NCI-H82 (cell line): ENCODE measurements around the gene TFCP2.
A peak's percentile ranks its signal among the peaks of the same experiment; 100 is the strongest.
"Not testable (repeated sequence)": the region's sequence is repeated elsewhere in the genome, so short reads cannot be mapped to it uniquely, and the experiment has no call there.

Experiments
- DNase-seq: peaks from one replicate; lab custom pipeline; 2025; lab: John Stamatoyannopoulos, UW

The TFCP2 gene

GRCh38 chr12:51172515-51173431 is at the start of gene TFCP2:
Gene TFCP2 (minus strand): TSS chr12:51173135. CDS start chr12:51172422, 713 bp downstream.
- DNase-seq: peak; percentile 98

GRCh38 chr12:51222461-51222860 is 49.5 kb upstream of the TFCP2 start:
- no peak for DNase-seq

GRCh38 chr12:51219857-51220256 is 46.9 kb upstream of the TFCP2 start:
- not testable (repeated sequence) for DNase-seq

DNA sequence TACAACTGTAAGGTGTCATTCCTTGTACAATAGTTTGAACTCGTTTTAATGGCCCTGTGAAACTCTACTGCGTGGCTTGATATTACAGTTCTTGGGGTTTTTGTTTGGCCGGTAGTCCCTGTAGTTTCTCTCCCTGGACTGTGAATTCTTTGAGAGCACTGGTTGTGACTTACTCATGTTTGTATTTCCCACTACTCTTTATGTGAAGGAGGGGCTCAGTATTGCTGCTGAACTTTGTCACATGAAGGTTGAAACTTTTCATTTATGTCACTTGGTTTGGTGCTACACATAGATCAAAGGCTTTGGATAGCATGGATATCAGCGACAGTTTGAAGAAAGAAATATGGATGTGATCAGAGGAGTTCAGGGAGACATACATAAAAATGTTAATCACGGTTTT is 46.4 kb upstream of the TFCP2 start:
- DNase-seq: no peak

DNA sequence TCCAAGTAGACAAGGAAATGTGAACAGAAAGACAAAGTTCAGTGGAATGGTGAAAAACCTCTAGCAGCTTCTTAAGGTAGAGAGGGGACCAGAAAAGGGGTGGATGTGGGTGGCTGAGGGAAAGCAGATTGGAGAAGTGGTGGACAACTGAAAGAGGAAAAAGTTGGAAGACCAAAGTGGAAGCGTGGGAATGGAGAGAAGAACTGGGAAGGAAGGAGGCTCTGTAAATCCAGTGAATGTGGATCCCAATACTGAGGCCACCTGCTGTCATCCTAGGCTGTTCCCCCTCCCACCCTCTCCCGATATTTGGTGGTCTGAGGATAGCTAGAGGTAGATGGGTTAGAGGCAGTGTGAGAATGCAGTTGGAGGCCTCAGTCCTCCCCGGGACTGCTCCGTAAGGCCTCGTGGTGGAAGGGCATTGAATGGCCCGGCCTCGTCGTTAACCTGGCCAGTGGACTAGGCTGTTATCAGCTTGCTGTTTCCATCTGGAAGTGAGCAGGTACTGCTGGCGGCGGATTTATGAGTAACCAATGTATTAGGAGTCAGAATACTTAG is 45.7 kb upstream of the TFCP2 start:
- DNase-seq: peak; percentile 64

DNA sequence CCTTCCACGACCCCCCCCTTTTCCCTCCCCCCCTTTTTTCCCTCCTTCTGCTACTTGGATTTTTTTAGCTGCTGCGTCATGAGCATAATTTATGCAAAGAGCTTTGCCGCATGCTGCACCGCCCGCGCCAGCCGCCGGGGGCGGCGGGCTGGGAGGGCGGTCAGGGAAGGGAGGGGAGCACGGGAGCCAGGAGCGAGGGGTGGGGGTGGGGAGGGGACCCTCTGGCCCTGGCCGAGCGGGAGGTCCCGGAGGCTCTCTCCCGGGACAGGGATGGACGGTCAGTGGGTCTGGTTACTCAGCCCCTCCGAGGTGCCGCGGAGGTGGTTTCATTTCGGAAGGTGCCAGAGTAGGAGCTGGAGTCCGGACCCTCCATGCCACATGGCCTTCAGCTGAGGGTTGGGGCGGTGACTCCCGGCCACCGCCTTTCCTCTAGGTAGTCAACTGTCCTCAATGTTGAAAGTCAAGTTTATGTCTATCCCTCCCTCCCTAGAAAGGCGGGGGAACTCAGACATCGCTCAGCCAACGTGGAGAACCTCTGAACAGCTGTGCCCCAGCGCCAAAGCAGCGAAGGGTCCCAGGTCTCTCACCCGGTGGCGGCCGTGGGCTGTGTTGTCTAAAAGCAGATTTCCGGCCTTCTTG is 45.2 kb upstream of the TFCP2 start, which contains the start of gene POU6F1:
Gene POU6F1, minus strand, starts transcription at position 95 of the 639 bp plus-strand sequence. CDS start 11,226 bp downstream, outside the sequence.
- DNase-seq: peak; percentile 90

GRCh38 chr12:51217133-51217967 is 44.4 kb upstream of the TFCP2 start:
- DNase-seq: peak; percentile 58

DNA sequence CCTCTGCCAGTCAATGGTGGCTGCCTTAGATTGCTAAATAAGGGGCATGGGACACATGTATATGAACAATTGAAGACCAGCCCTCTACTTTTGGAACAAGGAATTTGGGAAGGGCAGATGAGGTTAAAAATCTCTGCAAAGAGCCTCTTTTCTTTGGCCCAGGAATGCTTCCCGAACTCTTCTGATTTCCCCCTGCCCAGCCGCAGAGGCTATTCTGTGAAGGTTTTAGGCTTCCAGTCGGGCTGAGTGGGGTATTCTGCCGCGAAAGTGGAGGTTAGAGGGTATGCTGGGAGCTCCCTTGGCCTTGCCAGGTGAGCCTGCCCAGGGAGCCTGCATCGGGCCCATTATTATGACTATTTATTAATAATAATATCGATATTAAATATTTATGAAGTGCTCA is 43.7 kb upstream of the TFCP2 start:
- DNase-seq: peak; percentile 26

DNA sequence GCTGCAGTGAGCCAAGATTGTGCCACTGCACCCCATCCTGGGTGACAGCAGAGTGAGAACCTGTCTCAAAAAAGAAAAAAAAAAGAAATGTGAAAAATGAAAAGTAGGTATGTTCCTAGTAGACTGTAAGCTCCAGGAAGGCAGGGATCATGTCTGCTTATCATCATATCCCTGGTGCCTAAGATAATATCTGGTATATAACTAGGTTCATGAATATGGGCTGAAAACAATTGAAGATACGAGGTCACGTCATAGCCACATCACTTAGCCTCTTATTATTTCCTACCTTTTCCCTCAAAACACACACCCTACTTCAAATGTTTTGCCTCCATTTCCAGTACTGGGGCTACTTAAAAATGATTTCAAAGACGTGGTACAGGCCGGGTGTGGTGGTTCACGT is 42.0 kb upstream of the TFCP2 start:
- no peak for DNase-seq

DNA sequence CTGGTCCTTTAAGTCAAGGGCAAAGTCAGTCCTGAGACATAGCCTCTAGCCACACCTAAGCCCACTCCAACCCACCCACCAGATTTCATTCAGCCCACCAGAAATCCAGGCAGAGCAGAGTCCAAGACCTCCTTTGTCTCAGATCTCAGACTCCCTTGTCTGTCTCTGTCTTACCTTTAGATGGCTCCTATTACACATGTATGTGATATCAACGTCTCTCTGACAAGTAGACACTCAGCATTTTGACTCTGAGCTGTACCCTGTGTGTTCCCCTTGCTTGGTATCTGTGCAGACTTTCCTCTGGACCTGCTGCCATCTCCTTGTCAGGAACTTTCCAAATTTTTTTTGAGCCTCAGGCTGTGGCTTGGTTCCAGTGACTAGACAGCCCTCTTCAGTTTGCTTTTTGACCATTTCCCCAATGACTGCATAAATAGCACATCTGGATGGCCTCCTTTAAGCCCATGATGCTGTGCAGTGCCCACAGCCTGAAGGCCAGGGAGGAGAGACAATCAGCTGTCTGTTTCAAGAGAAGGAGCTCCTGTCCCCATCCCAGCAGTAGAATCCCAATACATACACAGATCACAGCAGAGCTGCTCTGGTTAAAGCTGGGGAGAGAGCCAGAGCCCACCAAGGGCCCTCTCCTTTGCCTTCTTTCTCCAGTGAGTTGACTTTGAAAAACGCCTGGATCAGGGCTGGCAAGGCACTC is 37.9 kb upstream of the TFCP2 start:
- no peak for DNase-seq

GRCh38 chr12:51209259-51209658 is 36.3 kb upstream of the TFCP2 start:
- no peak for DNase-seq

- peak; percentile 65 for DNase-seq
Observed at GRCh38 chr12:51208016-51208660, 35.2 kb upstream of the TFCP2 start.

- DNase-seq: no peak
Observed at GRCh38 chr12:51205350-51205749, 32.4 kb upstream of the TFCP2 start.

GRCh38 chr12:51202718-51203117 is 29.8 kb upstream of the TFCP2 start:
- no peak for DNase-seq

GRCh38 chr12:51200806-51201205 is 27.9 kb upstream of the TFCP2 start:
- DNase-seq: no peak

DNA sequence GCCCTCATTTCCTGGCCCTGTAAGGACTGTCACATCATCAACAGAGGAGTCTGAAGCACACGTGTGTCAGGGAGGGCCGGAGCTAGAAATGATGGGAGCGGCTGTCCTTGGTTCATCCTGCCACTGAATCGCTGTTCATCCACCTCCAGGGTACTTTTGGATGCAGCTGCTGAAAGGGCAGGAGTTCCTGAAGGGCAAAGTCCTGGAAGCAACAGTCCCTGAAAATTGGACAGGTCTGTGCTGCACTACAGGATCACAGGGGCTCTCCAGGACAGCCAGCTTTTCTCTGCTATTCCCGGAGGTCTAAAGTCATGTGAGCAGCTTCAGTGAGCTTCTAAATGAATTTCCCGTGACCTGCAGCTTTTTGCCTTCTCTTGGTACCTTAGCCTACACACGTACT is 27.2 kb upstream of the TFCP2 start:
- DNase-seq: no peak

GRCh38 chr12:51199366-51199945 is 26.5 kb upstream of the TFCP2 start:
- no peak for DNase-seq

- DNase-seq: no peak
Observed at GRCh38 chr12:51198568-51199365, 25.8 kb upstream of the TFCP2 start.

- DNase-seq: no peak
Observed at GRCh38 chr12:51197736-51198567, 25.0 kb upstream of the TFCP2 start.
